ENCODE results near the gene IL4R. TPM values are rescaled to one million over a fixed set of nuclear protein-coding genes. Genes with fewer than 3 reads are reported as not detected.

IL4R gene
- total RNA-seq, 1 experiment from 2014 or later = 28.9 TPM

DNA sequence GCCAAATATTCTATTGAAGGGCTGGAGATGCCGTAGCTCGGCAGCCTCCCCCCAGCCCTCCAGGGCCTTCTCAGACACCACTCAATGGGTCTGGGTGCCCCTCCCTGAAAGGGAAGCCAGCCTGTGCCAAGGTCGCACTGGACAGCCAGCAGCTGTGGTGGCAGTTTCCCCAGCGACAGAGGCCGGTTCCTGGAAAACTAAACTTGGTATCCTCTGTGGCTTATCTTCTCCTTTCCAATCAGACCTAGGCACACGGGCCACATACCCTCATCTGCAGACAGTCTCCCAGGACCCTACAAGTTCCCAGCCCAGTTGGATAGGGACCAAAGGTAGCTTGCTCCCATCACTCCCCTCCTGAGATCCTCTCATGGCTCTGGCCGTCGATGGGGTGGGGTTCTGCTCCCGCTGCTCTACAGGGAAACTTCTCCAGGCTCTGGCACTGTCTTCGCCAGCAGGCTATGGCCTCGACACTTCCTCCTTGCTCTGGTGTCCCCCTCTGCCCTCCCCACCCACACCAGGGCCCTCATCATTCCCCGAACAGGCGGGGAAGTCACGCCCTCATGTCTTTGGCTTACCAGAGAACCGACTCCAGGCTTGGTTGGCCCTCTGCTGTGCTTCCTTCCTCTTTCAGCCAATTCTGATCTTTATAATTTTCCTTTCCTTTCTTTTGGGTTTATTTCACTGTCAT lies 69.9 kb downstream of the IL4R start:
- POLR2A ChIA-PET = no interaction called here
- no peaks in the 10 kb centered on the region for H3K4me1 ChIP-seq (ENCODE audit: control insufficient read depth, insufficient read depth, low read length)
- no peak overlapping the region for H3K27ac ChIP-seq (ENCODE audit: low read length)
- DNase-seq (ENCODE audit: low read depth, low spot score) (no peak), ATAC-seq (no peak)
- intact Hi-C loops (cut with micrococcal nuclease; ENCODE audit: unreplicated experiment) = no loop called here
- no TSS peak for BruUV-seq (replicated peaks)
- in situ Hi-C loops (cut with HindIII; ENCODE audit: low pct_unique_long_range_greater_than_20kb, low sequenced_read_pairs) = no loop called here
- 0 out of 2 replicates have a peak, but pooled peaks cover 4% of the 10 kb centered on the region for H3K9me3 ChIP-seq (ENCODE audit: control insufficient read depth, insufficient read depth, low read depth, low read length)
- CTCF ChIA-PET = no interaction called here
- peaks cover 6% of the 10 kb centered on the region for H3K27me3 ChIP-seq (ENCODE audit: control insufficient read depth, insufficient read depth, low read length)
- H3K4me3 ChIP-seq (ENCODE audit: low read depth in 2 of 2, low read length in 2 of 2) = no peak overlapping the region
- H3K36me3 ChIP-seq (ENCODE audit: control insufficient read depth, insufficient read depth, low read length) = no peaks in the 10 kb centered on the region
- TF ChIP-seq, protein P1, sequence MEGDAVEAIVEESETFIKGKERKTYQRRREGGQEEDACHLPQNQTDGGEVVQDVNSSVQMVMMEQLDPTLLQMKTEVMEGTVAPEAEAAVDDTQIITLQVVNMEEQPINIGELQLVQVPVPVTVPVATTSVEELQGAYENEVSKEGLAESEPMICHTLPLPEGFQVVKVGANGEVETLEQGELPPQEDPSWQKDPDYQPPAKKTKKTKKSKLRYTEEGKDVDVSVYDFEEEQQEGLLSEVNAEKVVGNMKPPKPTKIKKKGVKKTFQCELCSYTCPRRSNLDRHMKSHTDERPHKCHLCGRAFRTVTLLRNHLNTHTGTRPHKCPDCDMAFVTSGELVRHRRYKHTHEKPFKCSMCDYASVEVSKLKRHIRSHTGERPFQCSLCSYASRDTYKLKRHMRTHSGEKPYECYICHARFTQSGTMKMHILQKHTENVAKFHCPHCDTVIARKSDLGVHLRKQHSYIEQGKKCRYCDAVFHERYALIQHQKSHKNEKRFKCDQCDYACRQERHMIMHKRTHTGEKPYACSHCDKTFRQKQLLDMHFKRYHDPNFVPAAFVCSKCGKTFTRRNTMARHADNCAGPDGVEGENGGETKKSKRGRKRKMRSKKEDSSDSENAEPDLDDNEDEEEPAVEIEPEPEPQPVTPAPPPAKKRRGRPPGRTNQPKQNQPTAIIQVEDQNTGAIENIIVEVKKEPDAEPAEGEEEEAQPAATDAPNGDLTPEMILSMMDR (IDR thresholded peaks at IDR 0.05) = no peak
- TF ChIP-seq POLR2AphosphoS5 (IDR thresholded peaks at IDR 0.05; ENCODE audit: low read depth, low read length) (no peak), SIN3A (IDR thresholded peaks at IDR 0.05; ENCODE audit: borderline replicate concordance, insufficient read depth, low read depth, low read length) (no peak), TCF7L2 (IDR thresholded peaks at IDR 0.05; ENCODE audit: low read depth, low read length) (no peak)
- TF ChIP-seq, protein P2, sequence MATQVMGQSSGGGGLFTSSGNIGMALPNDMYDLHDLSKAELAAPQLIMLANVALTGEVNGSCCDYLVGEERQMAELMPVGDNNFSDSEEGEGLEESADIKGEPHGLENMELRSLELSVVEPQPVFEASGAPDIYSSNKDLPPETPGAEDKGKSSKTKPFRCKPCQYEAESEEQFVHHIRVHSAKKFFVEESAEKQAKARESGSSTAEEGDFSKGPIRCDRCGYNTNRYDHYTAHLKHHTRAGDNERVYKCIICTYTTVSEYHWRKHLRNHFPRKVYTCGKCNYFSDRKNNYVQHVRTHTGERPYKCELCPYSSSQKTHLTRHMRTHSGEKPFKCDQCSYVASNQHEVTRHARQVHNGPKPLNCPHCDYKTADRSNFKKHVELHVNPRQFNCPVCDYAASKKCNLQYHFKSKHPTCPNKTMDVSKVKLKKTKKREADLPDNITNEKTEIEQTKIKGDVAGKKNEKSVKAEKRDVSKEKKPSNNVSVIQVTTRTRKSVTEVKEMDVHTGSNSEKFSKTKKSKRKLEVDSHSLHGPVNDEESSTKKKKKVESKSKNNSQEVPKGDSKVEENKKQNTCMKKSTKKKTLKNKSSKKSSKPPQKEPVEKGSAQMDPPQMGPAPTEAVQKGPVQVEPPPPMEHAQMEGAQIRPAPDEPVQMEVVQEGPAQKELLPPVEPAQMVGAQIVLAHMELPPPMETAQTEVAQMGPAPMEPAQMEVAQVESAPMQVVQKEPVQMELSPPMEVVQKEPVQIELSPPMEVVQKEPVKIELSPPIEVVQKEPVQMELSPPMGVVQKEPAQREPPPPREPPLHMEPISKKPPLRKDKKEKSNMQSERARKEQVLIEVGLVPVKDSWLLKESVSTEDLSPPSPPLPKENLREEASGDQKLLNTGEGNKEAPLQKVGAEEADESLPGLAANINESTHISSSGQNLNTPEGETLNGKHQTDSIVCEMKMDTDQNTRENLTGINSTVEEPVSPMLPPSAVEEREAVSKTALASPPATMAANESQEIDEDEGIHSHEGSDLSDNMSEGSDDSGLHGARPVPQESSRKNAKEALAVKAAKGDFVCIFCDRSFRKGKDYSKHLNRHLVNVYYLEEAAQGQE (IDR thresholded peaks at IDR 0.05; ENCODE audit: insufficient read depth in 1 of 2, low read depth in 2 of 2, low read length in 1 of 2) = no peak

DNA sequence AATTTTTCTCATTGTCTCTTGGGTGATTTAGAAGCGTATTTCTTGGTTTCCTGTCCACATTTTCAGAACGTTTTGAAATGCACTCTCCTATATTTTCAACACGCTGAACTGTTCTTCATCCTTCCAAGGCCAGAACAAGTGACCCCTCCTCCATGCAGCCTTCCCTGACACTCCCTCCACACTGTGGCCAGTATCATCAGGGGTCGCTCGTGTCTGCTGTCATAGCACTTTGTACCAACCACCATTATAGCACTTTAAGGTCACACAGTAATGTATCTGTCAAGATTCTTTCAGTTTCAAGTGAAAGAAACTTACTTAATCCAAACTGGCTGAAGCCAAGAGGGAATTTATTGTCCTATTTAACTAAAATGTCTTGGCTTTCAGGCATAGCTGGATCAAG lies 70.7 kb downstream of the IL4R start:
- BruUV-seq (replicated peaks) = no TSS peak
- Histone ChIP-seq H3K9me3 (ENCODE audit: control insufficient read depth, insufficient read depth, low read depth, low read length) (0 out of 2 replicates have a peak, but pooled peaks cover 4% of the 10 kb centered on the region), H3K4me1 (ENCODE audit: control insufficient read depth, insufficient read depth, low read length) (no peaks in the 10 kb centered on the region), H3K27ac (ENCODE audit: low read length) (no peak overlapping the region), H3K4me3 (ENCODE audit: low read depth in 2 of 2, low read length in 2 of 2) (no peak overlapping the region), H3K36me3 (ENCODE audit: control insufficient read depth, insufficient read depth, low read length) (no peaks in the 10 kb centered on the region), H3K27me3 (ENCODE audit: control insufficient read depth, insufficient read depth, low read length) (peaks cover 10% of the 10 kb centered on the region)
- ChIA-PET CTCF (no interaction called here), POLR2A (interaction anchor here (0.6 kb wide), 1 partner anchor 206 kb away, joined by 3 read pairs; no protein-coding TSS in a partner anchor)
- TF ChIP-seq, protein P1 (IDR thresholded peaks at IDR 0.05) = no peak
- TF ChIP-seq TCF7L2 (IDR thresholded peaks at IDR 0.05; ENCODE audit: low read depth, low read length) = no peak
- no peak for TF ChIP-seq POLR2AphosphoS5 (IDR thresholded peaks at IDR 0.05; ENCODE audit: low read depth, low read length)
- TF ChIP-seq SIN3A (IDR thresholded peaks at IDR 0.05; ENCODE audit: borderline replicate concordance, insufficient read depth, low read depth, low read length) = no peak
- TF ChIP-seq, protein P2 (IDR thresholded peaks at IDR 0.05; ENCODE audit: insufficient read depth in 1 of 2, low read depth in 2 of 2, low read length in 1 of 2) = no peak
- intact Hi-C loops (cut with micrococcal nuclease; ENCODE audit: unreplicated experiment) (no loop called here), in situ Hi-C loops (cut with HindIII; ENCODE audit: low pct_unique_long_range_greater_than_20kb, low sequenced_read_pairs) (no loop called here)
- DNase-seq (ENCODE audit: low read depth, low spot score) (no peak), ATAC-seq (no peak)

Measured in Panc1 (cell line).